HUES64 (cell line): ENCODE results near the gene TTL.
"Not testable (repeated sequence)": the region's sequence is repeated elsewhere in the genome, so short reads cannot be mapped to it uniquely, and the experiment has no call there.

ENCODE experiments used
- H3K27ac ChIP-seq: 2 replicates; pipeline ENCODE4 v1.7.0; 2013; ENCODE audit warnings: low read depth, low read length, inconsistent platforms
- H3K27me3 ChIP-seq: 2 replicates; pipeline ENCODE4 v1.6.1; 2013; ENCODE audit warnings: mild to moderate bottlenecking, low read length; ENCODE audit not compliant: insufficient read depth
- H3K36me3 ChIP-seq: 2 replicates; pipeline ENCODE4 v1.6.1; 2013; ENCODE audit warnings: mild to moderate bottlenecking, low read length; ENCODE audit not compliant: insufficient read depth
- H3K4me1 ChIP-seq: 2 replicates; pipeline ENCODE4 v1.6.1; 2013; ENCODE audit warnings: mild to moderate bottlenecking, low read length, moderate library complexity; ENCODE audit not compliant: insufficient read depth
- H3K4me3 ChIP-seq: 2 replicates; pipeline ENCODE4 v1.5.1; 2013; ENCODE audit warnings: mild to moderate bottlenecking, low read length, moderate library complexity
- H3K9ac ChIP-seq: 2 replicates; pipeline ENCODE4 v1.6.1; 2013; ENCODE audit warnings: mild to moderate bottlenecking, low read depth, low read length
- H3K9me3 ChIP-seq: 2 replicates; pipeline ENCODE4 v1.6.1; 2013; ENCODE audit warnings: low read depth, low read length; ENCODE audit not compliant: insufficient read depth
- WGBS: fragments of 150-250, 120-280 bp; methylation state at CpG from one replicate; pipeline ENCODE4 v1.1.7; 2013; ENCODE audit warnings: missing lambda C conversion rate; 5-methylcytosine and 5-hydroxymethylcytosine counted together

The TTL gene

DNA sequence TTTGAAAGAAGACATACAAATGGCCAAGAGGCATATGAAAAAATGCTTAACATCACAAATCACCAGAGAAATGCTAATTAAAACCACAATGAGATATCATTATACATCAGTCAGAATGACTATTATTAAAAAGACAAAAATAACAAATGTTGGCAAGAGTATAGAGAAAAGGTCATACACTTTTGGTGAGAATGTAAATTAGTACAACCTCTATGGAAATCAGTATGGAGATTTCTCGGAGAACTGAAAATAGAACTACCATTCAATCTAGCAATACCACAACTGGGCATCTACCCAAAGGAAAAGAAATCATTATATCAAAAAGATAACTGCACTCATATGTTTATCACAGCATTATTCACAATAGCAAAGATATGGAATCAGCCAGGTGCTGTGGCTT, 37.7 kb upstream of the TTL start:
- not testable (repeated sequence) for H3K27ac ChIP-seq, H3K9me3 ChIP-seq, H3K36me3 ChIP-seq, H3K27me3 ChIP-seq, H3K4me1 ChIP-seq, H3K9ac ChIP-seq, H3K4me3 ChIP-seq
- no CpG with 5 or more reads among the region's 1 CpG for WGBS

DNA sequence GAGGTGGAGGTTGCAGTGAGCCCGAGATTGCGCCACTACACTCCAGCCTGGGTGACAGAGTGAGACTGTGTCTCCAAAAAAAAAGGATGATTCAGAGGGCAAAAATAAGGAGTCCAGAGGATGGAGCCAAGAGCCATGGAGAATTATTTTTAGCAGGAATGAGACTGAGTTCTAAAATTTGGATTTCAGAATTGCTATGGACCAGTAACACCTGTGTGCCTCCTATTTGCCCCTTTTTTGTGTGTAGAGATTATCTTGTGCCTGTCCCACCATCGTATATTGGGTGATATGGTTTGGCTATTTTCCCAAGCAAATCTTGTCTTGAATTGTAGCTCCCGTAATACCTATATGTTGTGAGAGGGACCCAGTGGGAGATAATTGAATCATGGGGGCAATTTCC, 32.1 kb upstream of the TTL start:
- H3K27ac ChIP-seq, result no peak overlapping the region
- 96% methylated on average over 4 of the region's 4 CpGs for WGBS
- no peaks in the 10 kb centered on the region for H3K4me1 ChIP-seq

DNA sequence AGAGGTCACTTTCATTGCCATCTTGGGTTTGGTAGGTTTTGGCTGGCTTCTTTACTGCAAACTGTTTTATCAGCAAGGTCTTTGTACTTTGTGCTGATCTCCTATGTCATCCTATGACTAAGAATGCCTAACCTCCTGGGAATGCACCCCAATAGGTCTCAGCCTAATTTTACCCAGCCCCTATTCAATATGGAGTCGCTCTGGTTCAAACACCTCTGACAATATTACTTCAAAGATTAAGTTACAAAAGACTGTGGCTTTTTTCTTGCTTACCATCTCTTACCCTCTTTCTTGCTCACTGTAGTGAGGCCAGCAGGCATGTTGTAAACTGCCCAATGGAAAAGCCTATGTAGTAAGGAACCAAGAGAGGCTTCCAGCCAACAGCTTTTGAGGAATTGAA, 30.6 kb upstream of the TTL start:
- Histone ChIP-seq H3K9ac (no peak overlapping the region), H3K27me3 (no peaks in the 10 kb centered on the region), H3K4me1 (no peaks in the 10 kb centered on the region), H3K9me3 (no peaks in the 10 kb centered on the region), H3K36me3 (no peaks in the 10 kb centered on the region), H3K4me3 (no peak overlapping the region), H3K27ac (no peak overlapping the region)
- WGBS, result 97% methylated on average over 1 of the region's 1 CpG

More for the DNA sequence above, 32.1 kb upstream of the TTL start:
- Histone ChIP-seq H3K36me3 (no peaks in the 10 kb centered on the region), H3K9ac (no peak overlapping the region), H3K27me3 (no peaks in the 10 kb centered on the region), H3K9me3 (no peaks in the 10 kb centered on the region), H3K4me3 (no peak overlapping the region)

DNA sequence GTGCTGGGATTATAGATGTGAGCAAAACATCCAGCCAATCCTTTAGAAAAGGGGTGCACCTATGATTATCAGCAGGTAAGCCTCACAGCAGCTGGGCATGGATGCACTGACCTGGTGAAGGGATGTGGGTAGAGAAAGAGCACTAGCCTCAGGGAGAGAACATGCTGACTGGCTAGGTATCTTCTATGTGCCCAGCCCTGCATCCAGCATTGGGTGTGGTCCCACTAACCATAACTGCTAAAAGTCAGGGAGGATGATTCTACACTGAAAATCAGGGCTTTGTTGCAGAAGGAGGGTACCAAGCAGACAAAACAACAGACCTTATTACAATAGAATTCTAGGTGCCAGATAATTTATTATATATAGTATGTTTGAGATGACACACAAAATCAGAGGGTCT, 27.4 kb upstream of the TTL start:
- no peak overlapping the region for H3K27ac ChIP-seq
- no peaks in the 10 kb centered on the region for H3K27me3 ChIP-seq
- H3K4me3 ChIP-seq, result no peak overlapping the region
- H3K9ac ChIP-seq, result no peak overlapping the region
- H3K9me3 ChIP-seq, result no peaks in the 10 kb centered on the region
- no peaks in the 10 kb centered on the region for H3K4me1 ChIP-seq
- H3K36me3 ChIP-seq, result no peaks in the 10 kb centered on the region

DNA sequence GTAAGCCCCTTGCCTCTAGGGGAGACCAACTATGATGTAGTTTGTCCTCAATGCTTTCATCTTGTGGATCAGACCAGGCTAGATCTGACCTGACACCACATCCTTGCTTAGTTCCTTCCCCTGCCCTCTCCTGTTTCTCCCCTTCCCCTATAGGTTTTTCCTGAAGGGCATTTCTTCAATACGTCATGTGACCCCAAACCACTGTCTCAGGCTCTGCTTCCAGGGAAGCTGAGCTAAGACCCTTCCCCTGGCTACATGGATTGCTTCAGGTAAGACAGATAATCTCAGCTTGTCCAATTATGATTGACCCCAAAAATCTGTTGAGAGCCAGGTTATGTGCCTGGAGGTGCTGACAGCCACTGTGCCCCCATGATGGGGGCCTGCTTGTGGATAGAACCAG, 22.6 kb upstream of the TTL start:
- whole genome bisulfite sequencing, result 83% methylated on average over 1 of the region's 1 CpG
- no peaks in the 10 kb centered on the region for H3K9me3 ChIP-seq

DNA sequence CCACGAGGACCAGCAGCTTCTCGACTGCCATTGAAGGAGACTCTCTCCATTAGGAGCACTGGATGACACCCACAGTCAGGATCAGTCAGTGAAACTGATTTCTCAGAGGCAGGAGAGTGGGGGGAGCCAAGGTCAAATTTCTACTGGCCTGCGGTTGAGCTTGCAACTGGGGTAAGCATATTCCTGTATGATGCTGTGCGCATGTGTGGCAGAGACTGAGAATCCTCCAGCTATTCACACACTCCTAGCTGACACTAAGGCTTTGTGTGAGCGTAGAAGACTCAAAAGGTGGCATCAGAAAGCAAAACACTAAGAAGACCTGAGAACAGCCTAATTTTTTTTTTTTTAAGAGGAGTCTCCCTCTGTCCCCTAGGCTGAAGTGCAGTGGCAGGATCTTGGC, 19.8 kb upstream of the TTL start:
- H3K27ac ChIP-seq, result no peak overlapping the region
- no peaks in the 10 kb centered on the region for H3K9me3 ChIP-seq
- WGBS, result 91% methylated on average over 5 of the region's 5 CpGs
- H3K9ac ChIP-seq, result no peak overlapping the region
- no peaks in the 10 kb centered on the region for H3K4me1 ChIP-seq
- no peaks in the 10 kb centered on the region for H3K27me3 ChIP-seq
- no peak overlapping the region for H3K4me3 ChIP-seq
- H3K36me3 ChIP-seq, result no peaks in the 10 kb centered on the region

More for the DNA sequence above, 22.6 kb upstream of the TTL start:
- Histone ChIP-seq H3K27ac (no peak overlapping the region), H3K27me3 (no peaks in the 10 kb centered on the region), H3K9ac (no peak overlapping the region), H3K4me1 (no peaks in the 10 kb centered on the region), H3K36me3 (no peaks in the 10 kb centered on the region), H3K4me3 (no peak overlapping the region)

DNA sequence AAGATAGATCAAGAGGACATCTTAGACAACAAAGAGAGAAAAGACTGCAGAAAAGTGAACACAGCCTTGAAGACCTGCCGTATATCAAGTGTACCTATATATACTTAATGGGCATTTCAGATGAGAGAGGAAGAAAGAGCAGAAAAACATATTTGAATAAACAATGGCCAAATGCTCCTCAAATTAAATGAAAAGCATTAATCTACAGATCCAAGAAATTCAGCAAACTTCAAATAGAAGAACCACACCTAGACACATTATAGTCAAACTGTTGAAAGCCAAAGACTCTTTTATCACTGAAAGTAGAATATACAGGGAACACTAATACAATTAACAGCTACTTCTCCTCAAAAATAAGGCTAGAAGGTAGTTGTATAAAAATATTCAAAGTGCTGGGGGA, 18.7 kb upstream of the TTL start:
- Histone ChIP-seq H3K4me3 (no peak overlapping the region), H3K4me1 (no peaks in the 10 kb centered on the region), H3K9me3 (no peaks in the 10 kb centered on the region), H3K9ac (no peak overlapping the region), H3K36me3 (no peaks in the 10 kb centered on the region), H3K27me3 (no peaks in the 10 kb centered on the region), H3K27ac (no peak overlapping the region)
- WGBS, result 100% methylated on average over 1 of the region's 1 CpG

DNA sequence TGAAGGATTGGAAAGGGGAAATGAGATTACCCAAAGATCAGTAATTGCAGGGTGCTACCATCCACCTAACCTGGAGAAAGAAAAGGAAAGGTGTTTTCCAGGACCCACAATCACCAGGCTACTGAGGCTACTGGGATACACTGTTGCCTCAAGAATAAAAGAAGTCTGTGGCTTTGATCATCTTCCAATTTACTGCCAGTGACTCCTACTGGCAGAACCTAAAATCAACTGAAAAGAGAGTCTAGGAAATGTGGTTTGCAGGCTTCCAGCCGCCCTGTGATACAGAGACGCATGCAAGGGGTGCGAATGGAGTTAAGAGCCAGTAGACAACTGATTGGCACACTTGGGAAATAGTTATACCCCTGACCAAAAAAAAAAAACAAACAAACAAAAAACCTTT, 16.6 kb upstream of the TTL start:
- H3K4me1 ChIP-seq, result no peaks in the 10 kb centered on the region
- H3K9ac ChIP-seq, result no peak overlapping the region
- H3K27ac ChIP-seq, result no peak overlapping the region
- no peaks in the 10 kb centered on the region for H3K27me3 ChIP-seq
- WGBS, result 67% methylated on average over 3 of the region's 3 CpGs
- H3K4me3 ChIP-seq, result no peak overlapping the region
- H3K36me3 ChIP-seq, result no peaks in the 10 kb centered on the region
- H3K9me3 ChIP-seq, result no peaks in the 10 kb centered on the region

DNA sequence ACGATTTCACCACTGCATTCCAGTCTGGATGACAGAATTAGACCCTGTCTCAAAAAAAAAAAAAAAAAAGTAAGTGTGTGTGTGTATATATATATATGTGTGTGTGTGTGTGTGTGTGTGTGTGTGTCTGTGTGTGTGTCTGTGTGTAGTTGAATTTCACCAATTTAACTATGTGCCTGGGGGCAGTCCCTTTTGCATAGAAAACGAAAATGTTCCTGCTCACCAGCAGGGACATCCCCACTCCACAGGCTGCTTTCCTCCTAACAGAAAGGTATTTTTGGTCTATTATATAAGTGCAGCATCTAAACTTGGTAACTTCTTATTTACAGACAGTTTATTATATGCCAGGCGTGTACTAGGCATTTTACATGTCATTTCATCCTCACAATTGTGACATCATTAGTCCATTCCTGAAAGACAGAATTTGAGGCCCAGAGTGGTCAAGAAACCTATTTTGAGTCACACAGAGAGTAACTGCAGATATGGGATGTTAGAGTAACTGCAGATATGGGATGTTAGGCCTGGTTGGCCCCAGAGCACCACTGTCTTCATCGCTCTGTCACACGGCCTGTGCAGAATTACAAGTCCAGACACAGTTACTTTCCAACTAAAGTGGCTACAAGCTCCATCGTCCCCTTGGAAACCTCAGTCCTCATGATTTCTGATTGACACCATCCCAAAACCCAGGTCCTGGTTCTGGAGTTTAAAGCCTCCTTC, 9.3 kb upstream of the TTL start:
- H3K4me3 ChIP-seq, result no peak overlapping the region
- no peak overlapping the region for H3K9ac ChIP-seq
- H3K27me3 ChIP-seq, result no peaks in the 10 kb centered on the region
- WGBS, result 90% methylated on average over 5 of the region's 6 CpGs
- H3K36me3 ChIP-seq, result no peaks in the 10 kb centered on the region
- H3K27ac ChIP-seq, result no peak overlapping the region
- H3K4me1 ChIP-seq, result no peaks in the 10 kb centered on the region
- no peaks in the 10 kb centered on the region for H3K9me3 ChIP-seq

DNA sequence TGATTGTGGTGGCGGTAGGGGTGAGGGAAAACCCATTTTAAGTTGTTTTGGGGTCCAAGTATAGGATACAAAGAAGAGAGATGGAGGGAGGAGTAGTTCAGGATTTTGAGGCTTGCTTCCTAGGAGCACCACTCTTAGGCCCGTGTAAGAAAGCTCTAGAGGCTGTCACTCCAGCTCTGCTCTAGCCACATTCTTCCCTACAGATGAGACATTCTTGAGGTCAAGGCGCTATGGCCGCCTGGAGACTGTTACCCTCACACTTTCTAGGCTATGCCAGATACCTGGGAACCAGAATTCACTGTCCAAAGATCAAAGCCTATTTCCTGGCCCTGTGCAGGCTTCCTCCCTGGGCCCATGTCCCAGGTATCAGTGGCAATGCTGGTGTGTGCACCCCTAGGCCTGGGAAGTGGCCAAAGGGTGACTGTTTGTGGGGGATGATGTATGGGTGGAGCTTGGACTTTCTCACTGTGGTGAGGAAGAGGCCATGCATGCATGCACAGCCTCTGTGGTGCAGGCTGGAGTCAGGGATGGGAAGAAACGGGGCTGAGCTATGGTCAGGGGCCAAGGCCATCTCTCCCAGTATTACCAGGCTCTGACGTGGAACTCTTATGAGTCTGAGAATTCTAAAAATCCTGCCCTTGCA, 7.0 kb upstream of the TTL start:
- Histone ChIP-seq H3K27ac (no peak overlapping the region), H3K4me3 (no peak overlapping the region), H3K36me3 (no peaks in the 10 kb centered on the region), H3K27me3 (no peaks in the 10 kb centered on the region), H3K9ac (no peak overlapping the region), H3K9me3 (no peaks in the 10 kb centered on the region), H3K4me1 (no peaks in the 10 kb centered on the region)
- 80% methylated on average over 6 of the region's 6 CpGs for WGBS

DNA sequence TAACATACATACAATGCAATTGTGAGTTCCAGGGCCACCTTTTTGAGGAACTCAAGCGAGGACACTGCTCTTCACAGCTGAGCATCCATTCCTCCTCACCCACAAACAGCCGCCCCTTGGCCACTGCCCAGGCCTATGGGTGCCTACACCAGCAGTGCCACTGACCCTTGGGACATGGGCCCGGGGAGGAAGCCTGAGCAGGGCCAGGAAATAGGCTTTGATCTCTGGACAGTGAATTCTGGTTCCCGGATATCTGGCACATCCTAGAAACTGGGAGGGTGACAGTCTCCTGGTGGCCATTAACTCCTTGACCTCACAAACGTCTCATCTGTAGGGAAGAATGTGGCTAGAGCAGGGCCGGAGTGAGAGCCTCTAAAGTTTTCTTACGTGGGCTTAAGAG, 5.5 kb upstream of the TTL start:
- H3K9me3 ChIP-seq, result no peaks in the 10 kb centered on the region
- H3K27ac ChIP-seq, result no peak overlapping the region
- H3K9ac ChIP-seq, result no peak overlapping the region
- H3K4me1 ChIP-seq, result no peaks in the 10 kb centered on the region
- H3K27me3 ChIP-seq, result peaks cover 5% of the 10 kb centered on the region; the same call in 1 of the 2 replicates
- WGBS, result 92% methylated on average over 7 of the region's 7 CpGs
- no peaks in the 10 kb centered on the region for H3K36me3 ChIP-seq
- H3K4me3 ChIP-seq, result no peak overlapping the region
